ENCODE results near the gene MFAP2.

DNA sequence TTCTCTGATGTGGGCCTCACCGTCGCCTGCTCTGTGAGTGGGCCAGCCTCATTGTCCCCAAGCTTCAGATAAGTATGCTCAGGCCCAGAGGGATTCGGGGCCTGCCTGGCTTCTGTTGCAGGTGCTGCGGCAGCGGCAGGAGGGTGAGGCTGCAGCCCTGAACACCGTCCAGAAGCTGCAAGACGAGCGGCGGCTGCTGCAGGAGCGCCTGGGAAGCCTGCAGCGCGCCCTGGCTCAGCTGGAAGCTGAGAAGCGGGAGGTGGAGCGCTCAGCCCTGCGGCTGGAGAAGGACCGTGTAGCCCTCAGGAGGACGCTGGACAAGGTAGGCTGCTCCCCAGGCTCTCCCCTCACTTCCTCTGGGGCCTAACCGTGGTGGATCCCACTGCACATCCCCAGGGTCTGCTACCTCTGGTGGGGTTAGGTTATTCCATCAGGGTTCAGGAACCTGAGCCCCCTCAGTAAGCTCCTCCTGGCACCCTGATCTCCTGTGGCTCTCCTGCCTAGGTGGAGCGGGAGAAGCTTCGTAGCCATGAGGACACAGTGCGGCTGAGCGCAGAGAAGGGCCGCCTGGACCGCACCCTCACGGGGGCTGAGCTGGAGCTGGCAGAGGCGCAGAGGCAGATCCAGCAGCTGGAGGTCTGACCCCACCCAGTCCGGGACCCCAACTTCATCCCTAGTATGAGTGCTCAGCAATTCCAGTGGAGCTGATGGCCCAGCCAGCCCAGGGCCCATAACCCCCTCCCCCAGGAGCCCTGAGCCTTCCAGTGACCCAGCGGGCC, 10.1 kb downstream of the MFAP2 start:
- TF ChIP-seq RARB (CRISPR knock-in tag; IDR thresholded peaks at IDR 0.05) (no peak), ZFP3 (CRISPR knock-in tag; IDR thresholded peaks at IDR 0.05) (no peak), ARNTL (CRISPR knock-in tag; IDR thresholded peaks at IDR 0.05; ENCODE audit: borderline replicate concordance, low read depth) (no peak), ZFP30 (CRISPR knock-in tag; IDR thresholded peaks at IDR 0.05) (no peak), PPARA (CRISPR knock-in tag; IDR thresholded peaks at IDR 0.05; ENCODE audit: borderline replicate concordance) (no peak)
- TF ChIP-seq, protein P1, sequence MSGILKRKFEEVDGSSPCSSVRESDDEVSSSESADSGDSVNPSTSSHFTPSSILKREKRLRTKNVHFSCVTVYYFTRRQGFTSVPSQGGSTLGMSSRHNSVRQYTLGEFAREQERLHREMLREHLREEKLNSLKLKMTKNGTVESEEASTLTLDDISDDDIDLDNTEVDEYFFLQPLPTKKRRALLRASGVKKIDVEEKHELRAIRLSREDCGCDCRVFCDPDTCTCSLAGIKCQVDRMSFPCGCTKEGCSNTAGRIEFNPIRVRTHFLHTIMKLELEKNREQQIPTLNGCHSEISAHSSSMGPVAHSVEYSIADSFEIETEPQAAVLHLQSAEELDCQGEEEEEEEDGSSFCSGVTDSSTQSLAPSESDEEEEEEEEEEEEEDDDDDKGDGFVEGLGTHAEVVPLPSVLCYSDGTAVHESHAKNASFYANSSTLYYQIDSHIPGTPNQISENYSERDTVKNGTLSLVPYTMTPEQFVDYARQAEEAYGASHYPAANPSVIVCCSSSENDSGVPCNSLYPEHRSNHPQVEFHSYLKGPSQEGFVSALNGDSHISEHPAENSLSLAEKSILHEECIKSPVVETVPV (CRISPR knock-in tag; IDR thresholded peaks at IDR 0.05), result no peak
- TF ChIP-seq, protein P2, sequence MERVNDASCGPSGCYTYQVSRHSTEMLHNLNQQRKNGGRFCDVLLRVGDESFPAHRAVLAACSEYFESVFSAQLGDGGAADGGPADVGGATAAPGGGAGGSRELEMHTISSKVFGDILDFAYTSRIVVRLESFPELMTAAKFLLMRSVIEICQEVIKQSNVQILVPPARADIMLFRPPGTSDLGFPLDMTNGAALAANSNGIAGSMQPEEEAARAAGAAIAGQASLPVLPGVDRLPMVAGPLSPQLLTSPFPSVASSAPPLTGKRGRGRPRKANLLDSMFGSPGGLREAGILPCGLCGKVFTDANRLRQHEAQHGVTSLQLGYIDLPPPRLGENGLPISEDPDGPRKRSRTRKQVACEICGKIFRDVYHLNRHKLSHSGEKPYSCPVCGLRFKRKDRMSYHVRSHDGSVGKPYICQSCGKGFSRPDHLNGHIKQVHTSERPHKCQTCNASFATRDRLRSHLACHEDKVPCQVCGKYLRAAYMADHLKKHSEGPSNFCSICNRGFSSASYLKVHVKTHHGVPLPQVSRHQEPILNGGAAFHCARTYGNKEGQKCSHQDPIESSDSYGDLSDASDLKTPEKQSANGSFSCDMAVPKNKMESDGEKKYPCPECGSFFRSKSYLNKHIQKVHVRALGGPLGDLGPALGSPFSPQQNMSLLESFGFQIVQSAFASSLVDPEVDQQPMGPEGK (CRISPR knock-in tag; IDR thresholded peaks at IDR 0.05; ENCODE audit: borderline replicate concordance), result no peak
